ENCODE results near the gene UBL4A.

UBL4A gene

DNA sequence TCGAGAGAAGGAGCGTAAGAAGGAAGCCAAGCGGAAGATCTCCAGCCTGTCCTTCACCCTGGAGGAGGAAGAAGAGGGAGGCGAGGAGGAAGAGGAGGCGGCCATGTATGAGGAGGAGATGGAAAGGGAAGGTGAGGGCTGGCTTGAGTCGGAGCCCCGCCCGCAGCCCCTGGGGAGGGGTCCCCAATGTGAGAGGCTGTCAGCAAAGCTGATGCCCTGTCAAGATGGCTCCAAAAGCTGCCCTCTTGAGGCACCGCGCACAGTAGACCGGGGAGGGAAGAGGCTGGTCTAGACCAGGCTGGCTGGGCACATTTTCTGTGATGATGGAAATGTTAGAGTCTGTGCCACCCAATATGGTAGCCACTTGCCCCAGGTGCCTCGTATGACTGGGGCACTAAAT is 40.0 kb downstream of the UBL4A start:
- peaks cover 16% of the 10 kb centered on the region for H3K4me1 Mint-ChIP-seq (ENCODE audit: low read depth)
- H3K27ac Mint-ChIP-seq: no peak overlapping the region
- no peak for DNase-seq
- peaks cover 6% of the 10 kb centered on the region for H3K27me3 Mint-ChIP-seq
- H3K9me3 Mint-ChIP-seq: no peaks in the 10 kb centered on the region
- H3K4me3 Mint-ChIP-seq: no peak overlapping the region
- peaks cover 59% of the 10 kb centered on the region for H3K36me3 Mint-ChIP-seq (ENCODE audit: low read depth)

DNA sequence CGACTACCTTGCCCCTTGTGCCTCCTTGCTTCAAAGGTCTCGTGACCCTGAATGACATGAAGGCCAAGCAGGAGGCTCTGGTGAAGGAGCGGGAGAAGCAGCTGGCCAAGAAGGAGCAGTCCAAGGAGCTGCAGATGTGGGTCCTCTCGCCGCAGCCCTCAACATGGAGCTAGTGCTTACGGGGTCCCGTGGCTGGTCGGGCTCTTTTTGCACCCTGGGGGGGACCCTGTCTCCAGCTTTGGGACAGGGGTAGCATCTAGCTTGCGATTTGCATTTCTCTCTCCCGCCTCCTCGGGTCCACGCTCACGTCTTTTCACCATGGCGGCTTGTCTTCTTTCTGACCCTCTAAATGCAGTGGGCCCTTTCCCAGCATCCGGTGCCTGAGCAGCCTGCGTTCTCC is 40.6 kb downstream of the UBL4A start:
- Mint-ChIP-seq H3K27me3 (peaks cover 6% of the 10 kb centered on the region), H3K4me1 (ENCODE audit: low read depth) (peaks cover 20% of the 10 kb centered on the region), H3K9me3 (no peaks in the 10 kb centered on the region), H3K36me3 (ENCODE audit: low read depth) (peaks cover 61% of the 10 kb centered on the region), H3K27ac (peak overlapping the region; percentile 61), H3K4me3 (peak overlapping the region; percentile 27)
- DNase-seq: no peak

DNA sequence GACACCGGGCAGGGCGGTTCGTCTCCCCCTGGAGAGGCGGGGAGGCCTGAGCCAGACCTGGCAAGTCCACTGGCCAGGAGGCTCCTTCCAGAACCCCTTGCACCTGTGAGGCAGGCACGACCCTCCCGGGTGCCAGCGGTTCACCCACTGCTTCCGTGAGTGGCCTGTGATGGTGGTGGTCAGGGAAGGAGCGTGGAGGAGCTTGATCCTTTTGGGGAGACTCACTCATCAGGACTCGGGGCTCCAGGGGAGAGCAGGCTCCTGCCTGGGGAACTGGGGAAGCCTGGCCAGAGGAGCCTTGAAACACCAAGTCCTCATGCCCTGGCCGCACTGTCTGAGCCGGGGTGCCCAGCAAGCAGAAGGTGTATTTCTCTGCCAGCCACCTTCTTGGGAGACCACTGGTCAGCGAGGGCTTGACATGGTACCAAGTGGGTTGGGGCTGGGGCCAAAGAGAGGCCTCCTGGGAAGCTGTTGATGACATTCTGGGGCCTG is 41.6 kb downstream of the UBL4A start:
- Mint-ChIP-seq H3K36me3 (ENCODE audit: low read depth) (peaks cover 60% of the 10 kb centered on the region), H3K27me3 (peaks cover 6% of the 10 kb centered on the region), H3K4me3 (peak overlapping the region; percentile 72), H3K9me3 (no peaks in the 10 kb centered on the region), H3K27ac (no peak overlapping the region), H3K4me1 (ENCODE audit: low read depth) (peaks cover 23% of the 10 kb centered on the region)
- DNase-seq: no peak

DNA sequence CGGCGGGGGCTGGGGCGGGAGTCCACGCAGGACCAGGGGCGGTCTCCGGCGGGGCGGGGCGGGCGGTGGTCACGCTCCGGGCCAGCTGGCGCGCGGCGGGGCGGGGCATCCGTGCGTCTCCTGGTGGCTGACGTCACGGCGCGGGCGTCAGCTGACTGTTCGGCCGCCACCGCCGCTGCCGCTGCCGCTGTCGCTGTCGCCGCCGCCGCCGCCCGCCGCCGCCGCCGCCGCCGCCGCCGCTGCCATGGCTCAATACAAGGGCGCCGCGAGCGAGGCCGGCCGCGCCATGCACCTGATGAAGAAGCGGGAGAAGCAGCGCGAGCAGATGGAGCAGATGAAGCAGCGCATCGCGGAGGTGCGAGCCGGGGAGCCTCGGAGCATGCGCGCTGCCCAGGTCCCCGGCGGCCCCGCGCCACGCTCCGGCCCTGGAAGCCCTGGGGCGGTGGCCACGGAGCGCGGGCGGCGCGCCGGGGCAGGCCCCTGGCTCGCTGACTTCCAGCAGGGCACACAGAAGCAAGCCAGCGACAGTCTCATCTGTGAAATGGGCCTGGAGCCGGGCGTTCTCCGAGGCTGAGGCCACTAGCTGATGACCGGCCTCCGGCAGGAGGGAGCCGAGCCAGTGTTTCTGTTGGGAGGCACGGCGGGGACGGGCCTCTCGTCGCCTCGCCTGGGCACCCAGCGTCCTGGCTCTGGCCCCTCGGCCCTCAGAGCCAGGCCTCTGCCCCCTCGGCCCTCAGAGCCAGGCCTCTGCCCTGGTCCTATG is 42.2 kb downstream of the UBL4A start, which contains the start of gene FAM50A:
Gene FAM50A, plus strand, starts transcription at position 150 of the 763 bp plus-strand sequence. Its CDS starts 95 bp downstream, at position 245.
- Mint-ChIP-seq H3K9me3 (no peaks in the 10 kb centered on the region), H3K4me1 (ENCODE audit: low read depth) (peaks cover 23% of the 10 kb centered on the region), H3K36me3 (ENCODE audit: low read depth) (peaks cover 62% of the 10 kb centered on the region), H3K27me3 (peaks cover 6% of the 10 kb centered on the region), H3K27ac (peak within 1 kb of the TSS; percentile 63), H3K4me3 (peak within 1 kb of the TSS; percentile 72)
- DNase-seq: peak; percentile 82

DNA sequence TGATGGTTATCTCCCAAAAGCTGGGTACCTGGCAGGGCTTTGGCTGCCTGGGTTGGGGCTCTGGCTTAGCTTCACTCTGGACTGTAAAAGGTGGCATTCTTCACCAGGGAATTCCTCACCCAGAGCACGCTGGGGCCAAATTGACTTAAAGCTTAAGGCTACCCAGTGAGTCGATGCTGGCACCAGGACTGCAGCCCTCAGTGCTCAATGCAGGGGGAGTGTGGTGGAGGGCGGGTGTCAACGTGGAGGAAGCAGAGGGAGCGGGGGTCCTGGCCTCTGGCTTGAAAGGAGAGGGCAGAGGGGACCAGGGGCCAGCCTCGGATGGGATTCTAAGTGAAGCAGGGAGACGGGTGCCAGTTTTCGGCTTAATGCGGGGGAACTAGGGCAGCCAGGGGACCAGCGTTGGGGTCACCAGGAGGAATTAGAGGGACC is 42.9 kb downstream of the UBL4A start:
- Mint-ChIP-seq H3K9me3 (no peaks in the 10 kb centered on the region), H3K27me3 (peaks cover 5% of the 10 kb centered on the region), H3K27ac (peak overlapping the region; percentile 63), H3K4me1 (ENCODE audit: low read depth) (peaks cover 26% of the 10 kb centered on the region), H3K4me3 (peak overlapping the region; percentile 67), H3K36me3 (ENCODE audit: low read depth) (peaks cover 63% of the 10 kb centered on the region)
- no peak for DNase-seq

DNA sequence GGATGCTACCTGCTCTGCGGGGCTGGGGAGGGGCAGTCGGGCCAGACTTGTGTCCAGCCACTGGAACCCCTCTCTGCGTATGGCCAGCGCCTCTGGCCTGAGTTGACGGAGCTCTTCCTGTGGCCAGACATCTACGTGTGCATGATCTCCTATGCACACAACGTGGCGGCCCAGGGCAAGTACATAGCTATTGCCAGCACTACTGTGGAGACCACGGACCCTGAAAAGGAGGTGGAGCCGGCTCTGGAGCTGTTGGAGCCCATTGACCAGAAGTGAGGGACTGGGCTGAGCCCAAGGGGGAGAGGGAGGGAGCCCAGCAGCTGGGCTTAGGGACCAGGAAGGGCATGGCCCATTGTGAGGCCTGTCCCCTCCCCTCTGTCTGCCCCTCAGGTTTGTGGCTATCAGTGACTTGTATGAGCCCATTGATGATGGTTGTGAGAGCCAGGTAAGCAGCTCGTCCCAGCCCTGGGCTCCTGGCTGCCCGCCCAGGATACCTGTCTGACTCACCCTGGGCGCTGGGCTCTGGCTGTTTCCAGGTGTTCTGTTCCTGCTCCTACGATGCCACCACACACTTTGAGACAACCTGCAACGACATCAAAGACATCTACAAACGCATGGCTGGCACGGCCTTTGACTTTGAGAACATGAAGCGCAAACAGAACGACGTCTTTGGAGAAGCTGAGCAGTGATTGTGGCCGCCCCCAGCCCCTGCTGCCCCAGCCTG is 44.3 kb downstream of the UBL4A start:
- no peak overlapping the region for H3K4me3 Mint-ChIP-seq
- peaks cover 31% of the 10 kb centered on the region for H3K4me1 Mint-ChIP-seq (ENCODE audit: low read depth)

DNA sequence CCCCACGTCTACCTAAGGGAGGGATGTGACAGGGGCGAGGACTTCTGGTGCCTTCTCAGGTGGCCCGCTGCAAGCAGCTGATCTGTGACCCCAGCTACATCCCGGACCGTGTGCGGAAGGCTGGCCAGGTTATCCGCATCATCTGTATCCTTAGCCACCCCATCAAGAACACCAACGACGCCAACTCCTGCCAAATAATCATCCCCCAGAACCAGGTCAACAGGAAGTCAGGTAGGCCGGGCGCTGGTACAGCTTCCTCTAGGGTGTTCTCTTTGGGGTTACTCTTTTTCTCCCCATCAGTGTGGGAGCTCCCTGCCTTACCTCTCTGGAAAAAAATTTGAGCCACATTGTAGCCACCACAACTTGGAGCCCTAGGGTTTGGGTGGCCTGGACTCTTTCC is 44.9 kb downstream of the UBL4A start:
- Mint-ChIP-seq H3K4me1 (ENCODE audit: low read depth) (peaks cover 31% of the 10 kb centered on the region), H3K27ac (no peak overlapping the region)

More for the DNA sequence above, 44.3 kb downstream of the UBL4A start:
- no peak overlapping the region for H3K27ac Mint-ChIP-seq
- H3K9me3 Mint-ChIP-seq: no peaks in the 10 kb centered on the region
- peaks cover 3% of the 10 kb centered on the region for H3K27me3 Mint-ChIP-seq
- peaks cover 65% of the 10 kb centered on the region for H3K36me3 Mint-ChIP-seq (ENCODE audit: low read depth)
- DNase-seq: no peak

DNA sequence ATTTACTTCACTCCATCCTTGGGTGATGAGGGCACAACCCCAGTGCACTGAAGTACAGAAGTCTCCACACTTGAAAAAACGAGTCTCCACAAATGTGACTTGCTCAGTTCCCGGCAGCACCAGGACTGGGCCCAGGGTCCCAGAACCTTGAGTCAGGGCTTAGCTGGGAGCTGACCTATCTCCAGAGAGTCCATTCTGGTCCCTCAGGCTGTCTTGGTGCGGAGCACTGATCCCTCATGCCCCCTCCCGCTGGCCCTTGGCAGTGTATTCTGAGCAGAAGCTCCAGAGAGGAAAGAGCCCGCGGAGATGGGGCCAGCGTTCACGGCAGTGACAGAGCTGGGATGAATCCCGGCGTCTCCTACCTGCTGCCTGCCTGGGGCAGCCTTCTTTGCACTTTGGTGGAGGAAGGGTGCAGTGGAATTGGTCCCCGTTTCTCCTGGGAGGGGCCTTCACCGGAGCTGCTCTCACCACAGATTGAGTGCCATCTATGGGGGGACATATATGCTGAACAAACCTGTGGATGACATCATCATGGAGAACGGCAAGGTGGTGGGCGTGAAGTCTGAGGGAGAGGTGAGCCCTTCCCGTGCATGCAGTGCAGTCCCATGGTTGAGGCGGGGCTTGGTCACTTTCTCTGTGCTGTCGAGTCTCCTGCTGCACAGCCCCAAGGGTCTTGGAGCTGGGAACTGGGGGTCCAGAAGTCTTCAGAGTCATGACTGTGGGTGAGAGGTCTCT is 45.6 kb downstream of the UBL4A start:
- Mint-ChIP-seq H3K4me3 (no peak overlapping the region), H3K36me3 (ENCODE audit: low read depth) (peaks cover 60% of the 10 kb centered on the region), H3K27ac (peak overlapping the region; percentile 40), H3K27me3 (peaks cover 3% of the 10 kb centered on the region), H3K9me3 (no peaks in the 10 kb centered on the region), H3K4me1 (ENCODE audit: low read depth) (peaks cover 33% of the 10 kb centered on the region)
- no peak for DNase-seq

More for the DNA sequence above, 44.9 kb downstream of the UBL4A start:
- Mint-ChIP-seq H3K27me3 (peaks cover 3% of the 10 kb centered on the region), H3K4me3 (no peak overlapping the region), H3K9me3 (no peaks in the 10 kb centered on the region), H3K36me3 (ENCODE audit: low read depth) (peaks cover 60% of the 10 kb centered on the region)
- no peak for DNase-seq

DNA sequence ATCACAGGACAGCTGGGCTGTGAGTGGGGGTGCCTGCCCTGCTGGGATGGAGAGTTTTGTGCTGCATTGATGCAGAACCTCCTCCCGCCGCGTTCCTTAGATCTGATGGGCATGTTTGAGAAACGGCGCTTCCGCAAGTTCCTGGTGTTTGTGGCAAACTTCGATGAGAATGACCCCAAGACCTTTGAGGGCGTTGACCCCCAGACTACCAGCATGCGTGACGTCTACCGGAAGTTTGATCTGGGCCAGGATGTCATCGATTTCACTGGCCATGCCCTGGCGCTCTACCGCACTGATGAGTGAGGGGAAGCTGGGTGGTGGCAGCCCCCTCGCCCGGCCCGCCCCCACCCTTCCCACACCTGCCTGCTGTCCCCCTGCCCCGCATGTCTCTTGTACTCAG is 46.6 kb downstream of the UBL4A start:
- H3K9me3 Mint-ChIP-seq: no peaks in the 10 kb centered on the region

DNA sequence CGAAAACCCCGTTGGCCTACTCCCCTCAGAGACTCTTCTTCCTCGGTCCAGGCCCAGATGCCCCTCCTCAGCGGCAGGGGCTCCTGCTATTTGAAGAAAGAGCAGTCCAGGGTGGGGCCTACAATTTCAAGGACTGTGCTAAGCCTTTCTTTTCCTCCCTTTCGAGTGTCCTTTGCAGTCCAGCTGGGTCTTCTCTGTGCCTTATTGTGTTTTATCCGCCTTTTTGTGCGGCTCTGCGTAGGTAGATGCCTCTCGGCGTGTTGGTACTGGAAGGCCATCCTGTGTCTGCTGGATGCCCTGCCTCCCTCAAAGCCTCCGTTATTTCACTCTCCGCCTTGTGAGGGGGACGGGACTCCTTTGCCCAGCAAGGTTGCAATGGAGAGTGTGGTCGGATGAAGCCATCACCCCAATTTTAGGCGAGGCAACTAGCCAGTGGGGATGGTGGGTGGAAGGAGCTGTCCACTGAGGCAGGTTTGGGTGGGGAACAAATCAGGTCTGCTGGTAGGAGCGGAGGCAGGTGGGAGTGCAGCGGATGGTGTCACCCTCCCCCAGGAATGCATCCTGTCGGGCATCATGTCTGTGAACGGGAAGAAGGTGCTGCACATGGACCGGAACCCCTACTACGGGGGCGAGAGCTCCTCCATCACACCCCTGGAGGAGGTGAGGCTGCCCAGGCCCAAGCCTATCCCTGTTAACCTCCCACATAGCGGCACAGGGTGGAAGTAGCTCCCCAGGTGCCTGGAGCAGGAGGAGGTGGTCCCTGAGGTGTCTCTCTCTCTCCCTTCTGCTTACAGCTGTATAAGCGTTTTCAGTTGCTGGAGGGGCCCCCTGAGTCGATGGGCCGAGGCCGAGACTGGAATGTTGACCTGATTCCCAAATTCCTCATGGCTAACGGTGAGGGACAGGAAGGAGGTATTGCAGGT is 48.2 kb downstream of the UBL4A start:
- Mint-ChIP-seq H3K36me3 (ENCODE audit: low read depth) (peaks cover 81% of the 10 kb centered on the region), H3K4me1 (ENCODE audit: low read depth) (peaks cover 29% of the 10 kb centered on the region), H3K4me3 (peak overlapping the region; percentile 87), H3K27me3 (peaks cover 5% of the 10 kb centered on the region), H3K9me3 (no peaks in the 10 kb centered on the region), H3K27ac (peak overlapping the region; percentile 85)
- no peak for DNase-seq

More for the DNA sequence above, 46.6 kb downstream of the UBL4A start:
- DNase-seq: no peak
- Mint-ChIP-seq H3K27me3 (peaks cover 3% of the 10 kb centered on the region), H3K4me1 (ENCODE audit: low read depth) (peaks cover 33% of the 10 kb centered on the region), H3K27ac (no peak overlapping the region), H3K4me3 (no peak overlapping the region), H3K36me3 (ENCODE audit: low read depth) (peaks cover 70% of the 10 kb centered on the region)

DNA sequence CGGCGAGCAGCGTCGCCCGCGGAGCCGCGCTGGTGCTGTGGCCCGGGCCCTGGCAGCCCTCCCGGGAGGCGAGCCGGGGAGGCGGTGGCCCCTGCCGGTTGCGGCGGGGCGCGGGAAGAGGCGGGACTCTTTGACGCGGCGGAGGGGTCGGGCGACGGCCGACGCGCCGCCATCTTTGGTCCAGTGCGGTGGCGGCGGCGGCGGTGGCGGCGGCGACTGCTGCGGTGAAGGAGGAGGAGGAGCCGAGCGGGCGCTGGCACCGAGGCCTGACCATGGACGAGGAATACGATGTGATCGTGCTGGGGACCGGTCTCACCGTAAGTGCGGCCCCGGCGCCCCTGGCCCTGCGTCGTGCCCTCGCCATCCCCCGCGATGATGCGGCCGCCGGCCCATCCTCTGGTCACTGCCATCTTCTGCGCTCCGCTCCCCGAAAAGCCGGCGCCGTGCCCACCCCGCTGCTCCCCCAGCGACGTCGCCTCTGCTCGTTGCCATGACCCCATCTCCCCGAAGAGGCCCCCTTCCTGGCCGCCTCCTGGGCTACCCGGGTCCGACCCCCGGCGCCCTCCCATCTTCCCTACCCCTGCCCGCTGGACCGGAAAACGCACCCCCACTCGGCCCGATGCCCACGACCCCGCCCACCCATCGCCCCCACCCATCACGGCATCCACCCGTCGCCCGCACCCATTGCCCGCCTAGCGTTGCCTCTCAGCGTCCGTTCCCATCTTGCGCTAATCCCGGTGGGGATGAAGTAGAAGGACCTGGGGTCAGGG is 49.2 kb downstream of the UBL4A start, which contains the start of gene GDI1:
Gene GDI1, plus strand, starts transcription at position 172 of the 770 bp plus-strand sequence. Its CDS starts 101 bp downstream, at position 273.
- no peaks in the 10 kb centered on the region for H3K9me3 Mint-ChIP-seq
- peak within 1 kb of the TSS; percentile 87 for H3K4me3 Mint-ChIP-seq
- peaks cover 82% of the 10 kb centered on the region for H3K36me3 Mint-ChIP-seq (ENCODE audit: low read depth)
- DNase-seq: peak; percentile 73
- peak within 1 kb of the TSS; percentile 90 for H3K27ac Mint-ChIP-seq
- H3K27me3 Mint-ChIP-seq: peaks cover 6% of the 10 kb centered on the region
- peaks cover 26% of the 10 kb centered on the region for H3K4me1 Mint-ChIP-seq (ENCODE audit: low read depth)

DNA sequence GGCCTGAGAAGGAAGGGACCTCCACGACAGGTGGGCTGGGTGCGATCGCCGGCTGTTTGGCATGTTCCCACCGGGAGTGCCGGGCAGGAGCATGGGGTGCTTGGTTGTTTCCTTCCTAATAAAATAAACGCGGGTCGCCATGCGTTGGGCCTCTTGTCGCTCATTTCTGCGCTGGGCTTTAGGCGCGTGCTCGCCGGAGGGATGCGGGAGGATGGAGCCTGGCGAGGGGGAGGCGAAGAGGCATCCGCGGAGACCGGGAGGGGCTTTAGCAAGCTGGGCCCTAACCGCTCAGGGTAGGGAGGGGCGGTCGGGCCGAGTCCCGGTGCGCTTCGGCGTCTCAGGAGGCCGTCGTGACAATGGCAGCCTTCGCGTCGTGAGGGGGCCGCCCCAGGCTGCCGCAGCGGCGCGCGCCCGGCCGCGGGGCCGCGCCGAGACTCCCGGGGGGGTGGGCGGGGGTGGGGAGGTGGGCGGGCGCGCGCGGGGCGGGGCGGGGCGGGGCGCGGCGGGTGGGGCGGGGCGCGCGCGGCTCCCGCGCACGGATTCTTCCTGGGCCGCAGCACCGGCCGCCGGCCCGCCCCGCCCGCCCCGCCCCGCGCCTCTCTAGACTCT is 49.9 kb downstream of the UBL4A start:
- DNase-seq: peak; percentile 71

More for the DNA sequence above, 49.9 kb downstream of the UBL4A start:
- Mint-ChIP-seq H3K9me3 (no peaks in the 10 kb centered on the region), H3K4me3 (peak overlapping the region; percentile 76), H3K27ac (peak overlapping the region; percentile 90), H3K36me3 (ENCODE audit: low read depth) (peaks cover 78% of the 10 kb centered on the region), H3K4me1 (ENCODE audit: low read depth) (peaks cover 24% of the 10 kb centered on the region), H3K27me3 (peaks cover 10% of the 10 kb centered on the region)

All from activated T-cell treated with anti-CD3 and anti-CD28 coated beads, Interleukin-2, amount 50 U/mL, for 24 hours (primary cell).